ENCODE data around the gene ENPEP. TPM values are rescaled to one million over a fixed set of nuclear protein-coding genes. Genes with fewer than 3 reads are reported as not detected.
A peak's percentile ranks its signal among the peaks of the same experiment; 100 is the strongest.

The ENPEP gene
- total RNA-seq, 1 experiment from 2014 or later: 13.2 TPM

- no peak for DNase-seq (ENCODE audit: low spot score)
- H3K4me3 ChIP-seq (ENCODE audit: low read depth, low read length, poor library complexity, severe bottlenecking): no peak overlapping the region
- no peaks in the 10 kb centered on the region for H3K9me3 ChIP-seq (ENCODE audit: low read depth, low read length, poor library complexity, severe bottlenecking)
- intact Hi-C loops (cut with micrococcal nuclease; ENCODE audit: unreplicated experiment): no loop called here
- no peaks in the 10 kb centered on the region for H3K27me3 ChIP-seq (replicated peaks; ENCODE audit: insufficient read depth, low read depth, low read length, poor library complexity)
- no peak overlapping the region for H3K27ac ChIP-seq (ENCODE audit: low read depth, low read length, poor library complexity, severe bottlenecking)
- POLR2A ChIA-PET (ENCODE audit: low non-redundant PET): interaction anchor here (0.7 kb wide), 1 partner anchor 1156 kb away, joined by 4 read pairs; no protein-coding TSS in a partner anchor
- no peak for TF ChIP-seq EZH2 (IDR thresholded peaks at IDR 0.05; ENCODE audit: borderline replicate concordance, low read depth, low read length, poor library complexity, severe bottlenecking)
- 0 out of 2 replicates have a peak, but pooled peaks have one; percentile 21 for TF ChIP-seq CTCF (conservative IDR thresholded peaks at IDR 0.05; ENCODE audit: low read depth, low read length)
- H3K4me1 ChIP-seq (ENCODE audit: insufficient read depth, low read length, poor library complexity, severe bottlenecking): no peaks in the 10 kb centered on the region
- no peaks in the 10 kb centered on the region for H3K36me3 ChIP-seq (ENCODE audit: insufficient read depth, low read length, poor library complexity, severe bottlenecking)
- CTCF ChIA-PET: no interaction called here
- BruUV-seq (replicated peaks): no TSS peak
Measured at GRCh38 chr4:110442309-110442708, 33.6 kb upstream of the ENPEP start.

GRCh38 chr4:110442788-110443187 is 33.2 kb upstream of the ENPEP start:
- Histone ChIP-seq H3K9me3 (ENCODE audit: low read depth, low read length, poor library complexity, severe bottlenecking) (no peaks in the 10 kb centered on the region), H3K36me3 (ENCODE audit: insufficient read depth, low read length, poor library complexity, severe bottlenecking) (no peaks in the 10 kb centered on the region), H3K27ac (ENCODE audit: low read depth, low read length, poor library complexity, severe bottlenecking) (no peak overlapping the region), H3K4me3 (ENCODE audit: low read depth, low read length, poor library complexity, severe bottlenecking) (no peak overlapping the region), H3K4me1 (ENCODE audit: insufficient read depth, low read length, poor library complexity, severe bottlenecking) (no peaks in the 10 kb centered on the region), H3K27me3 (replicated peaks; ENCODE audit: insufficient read depth, low read depth, low read length, poor library complexity) (no peaks in the 10 kb centered on the region)
- no peak for DNase-seq (ENCODE audit: low spot score)
- ChIA-PET POLR2A (ENCODE audit: low non-redundant PET) (interaction anchor here (0.7 kb wide), 1 partner anchor 1157 kb away, joined by 4 read pairs; no protein-coding TSS in a partner anchor), CTCF (no interaction called here)
- intact Hi-C loops (cut with micrococcal nuclease; ENCODE audit: unreplicated experiment): no loop called here
- BruUV-seq (replicated peaks): no TSS peak
- no peak for TF ChIP-seq CTCF (conservative IDR thresholded peaks at IDR 0.05; ENCODE audit: low read depth, low read length)
- TF ChIP-seq EZH2 (IDR thresholded peaks at IDR 0.05; ENCODE audit: borderline replicate concordance, low read depth, low read length, poor library complexity, severe bottlenecking): no peak

DNA sequence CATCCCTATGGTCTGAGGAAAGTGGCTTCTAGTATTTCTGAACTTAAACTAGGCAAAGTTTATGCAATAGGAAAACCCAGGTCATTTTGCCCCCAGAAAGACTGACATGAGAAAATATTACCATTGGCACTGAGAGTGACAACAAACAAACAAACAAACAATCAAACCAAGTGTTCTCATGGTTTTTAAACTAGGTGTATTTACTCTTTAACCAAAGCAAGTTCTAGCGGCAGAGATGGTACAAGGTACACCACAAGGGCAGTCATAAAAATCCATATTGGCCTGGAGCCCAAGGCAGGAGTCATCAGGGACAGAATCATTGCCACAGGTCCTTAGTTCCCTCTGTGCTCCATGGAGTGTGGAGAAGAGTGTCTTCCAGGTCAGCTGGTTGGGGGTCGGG is 26.0 kb upstream of the ENPEP start:
- CTCF ChIA-PET: no interaction called here
- POLR2A ChIA-PET (ENCODE audit: low non-redundant PET): no interaction called here
- Histone ChIP-seq H3K9me3 (ENCODE audit: low read depth, low read length, poor library complexity, severe bottlenecking) (no peaks in the 10 kb centered on the region), H3K27me3 (replicated peaks; ENCODE audit: insufficient read depth, low read depth, low read length, poor library complexity) (no peaks in the 10 kb centered on the region), H3K36me3 (ENCODE audit: insufficient read depth, low read length, poor library complexity, severe bottlenecking) (no peaks in the 10 kb centered on the region), H3K4me3 (ENCODE audit: low read depth, low read length, poor library complexity, severe bottlenecking) (no peak overlapping the region), H3K4me1 (ENCODE audit: insufficient read depth, low read length, poor library complexity, severe bottlenecking) (peaks cover 11% of the 10 kb centered on the region), H3K27ac (ENCODE audit: low read depth, low read length, poor library complexity, severe bottlenecking) (no peak overlapping the region)
- BruUV-seq (replicated peaks): no TSS peak
- intact Hi-C loops (cut with micrococcal nuclease; ENCODE audit: unreplicated experiment): no loop called here
- no peak for DNase-seq (ENCODE audit: low spot score)
- TF ChIP-seq CTCF (conservative IDR thresholded peaks at IDR 0.05; ENCODE audit: low read depth, low read length): no peak
- no peak for TF ChIP-seq EZH2 (IDR thresholded peaks at IDR 0.05; ENCODE audit: borderline replicate concordance, low read depth, low read length, poor library complexity, severe bottlenecking)
